Keratinocyte (primary cell): ENCODE measurements around the gene ZC3H14. TPM values are rescaled to one million over a fixed set of nuclear protein-coding genes. Genes with fewer than 3 reads are reported as not detected.

ENCODE experiments used
- DNase-seq: peaks from one replicate; pipeline ENCODE4 v3.0.0-alpha.2; 2011; ENCODE audit warnings: low read depth, missing footprints, low spot score
- FAIRE-seq: peaks from 2 replicates; lab custom pipeline; 2011; peaks lifted over from hg19 to GRCh38; lab: Jason Lieb, UNC
- H2AFZ ChIP-seq: 2 replicates; pipeline ENCODE4 v1.6.0; 2012; ENCODE audit warnings: low read length, control low read depth, inconsistent platforms; ENCODE audit not compliant: control insufficient read depth
- H3K27ac ChIP-seq: 2 replicates; pipeline ENCODE4 v1.5.1; 2011; ENCODE audit warnings: low read length; ENCODE audit not compliant: control insufficient read depth, insufficient read depth
- H3K27me3 ChIP-seq: 3 replicates; pipeline ENCODE4 v1.6.0; 2011; ENCODE audit warnings: low read length; ENCODE audit not compliant: control insufficient read depth, insufficient read depth; ENCODE audit errors: extremely low read depth
- H3K36me3 ChIP-seq, 2 experiments: 2 replicates in 1 of 2; 3 replicates in 1 of 2; pipeline ENCODE4 v1.5.1; 2011; ENCODE audit warnings: low read length in 2 of 2, mild to moderate bottlenecking in 1 of 2; ENCODE audit not compliant: control insufficient read depth in 2 of 2, insufficient read depth in 2 of 2; ENCODE audit errors: extremely low read depth in 1 of 2
- H3K4me1 ChIP-seq: 3 replicates; pipeline ENCODE4 v1.5.1; 2011; ENCODE audit warnings: low read length; ENCODE audit not compliant: control insufficient read depth, insufficient read depth; ENCODE audit errors: extremely low read depth
- H3K4me2 ChIP-seq: 3 replicates; pipeline ENCODE4 v1.6.0; 2011; ENCODE audit warnings: low read depth, low read length; ENCODE audit not compliant: control insufficient read depth, insufficient read depth; ENCODE audit errors: extremely low read depth
- H3K4me3 ChIP-seq, 3 experiments: fragments of 200-600 bp in 1 of 3; sonication (generic) in 1 of 3; 2 replicates in 2 of 3; 3 replicates in 1 of 3; pipeline ENCODE4 v1.5.1; 2011 to 2016; ENCODE audit warnings: low read length in 3 of 3, mild to moderate bottlenecking in 3 of 3, control low read depth in 2 of 3, inconsistent platforms in 1 of 3, low read depth in 1 of 3, mixed read lengths in 1 of 3, mixed run types in 1 of 3, moderate library complexity in 1 of 3; ENCODE audit not compliant: control insufficient read depth in 2 of 3, insufficient read depth in 2 of 3; ENCODE audit errors: extremely low read depth in 1 of 3
- H3K79me2 ChIP-seq: 2 replicates; pipeline ENCODE4 v1.6.0; 2012; ENCODE audit warnings: low read length; ENCODE audit not compliant: control insufficient read depth, insufficient read depth
- H3K9ac ChIP-seq: 3 replicates; pipeline ENCODE4 v1.6.0; 2011; ENCODE audit warnings: low read length; ENCODE audit not compliant: control insufficient read depth, insufficient read depth; ENCODE audit errors: extremely low read depth
- H3K9me1 ChIP-seq: 3 replicates; pipeline ENCODE4 v1.6.0; 2011; ENCODE audit warnings: low read length; ENCODE audit not compliant: control insufficient read depth, insufficient read depth; ENCODE audit errors: extremely low read depth
- H3K9me3 ChIP-seq: 2 replicates; pipeline ENCODE4 v1.5.1; 2012; ENCODE audit warnings: low read depth, low read length; ENCODE audit not compliant: control insufficient read depth
- H4K20me1 ChIP-seq: 3 replicates; pipeline ENCODE4 v1.6.0; 2011; ENCODE audit warnings: low read length; ENCODE audit not compliant: control insufficient read depth, insufficient read depth; ENCODE audit errors: extremely low read depth
- CTCF ChIP-seq, 3 experiments: IDR thresholded peaks in 1 of 3; conservative IDR thresholded peaks in 1 of 3; optimal IDR thresholded peaks in 1 of 3; 2 replicates in 2 of 3; 3 replicates in 1 of 3; pipeline versions ENCODE3 to v1.5.1; 2011; ENCODE audit warnings: low read length in 3 of 3, mild to moderate bottlenecking in 3 of 3, moderate library complexity in 2 of 3, control low read depth in 1 of 3, inconsistent platforms in 1 of 3; ENCODE audit not compliant: insufficient read depth in 2 of 3; ENCODE audit errors: extremely low read depth in 1 of 3
- EZH2 ChIP-seq: IDR thresholded peaks from one replicate; pipeline ENCODE4 v1.6.1; 2012; ENCODE audit warnings: inconsistent platforms, mild to moderate bottlenecking, low read length, moderate library complexity
- dilution Hi-C: fragments of 300-500 bp; cut with MboI; formaldehyde crosslinking; loops from one replicate; pipeline ENCODE4 v1.7.0; 2020; ENCODE audit warnings: low sequenced_read_pairs; ENCODE audit not compliant: extremely low pct_ligation_motif_present
- polyA plus RNA-seq, 5 experiments: library from polyadenylated mRNA; depleted of rRNA in 3 of 5; stranded (reverse) in 3 of 5; stranded (forward) in 1 of 5; unstranded in 1 of 5; fragments of >200 nt; gene quantifications; 1 replicate in 1 of 5; 2 replicates in 3 of 5; 3 replicates in 1 of 5; pipeline versions ENCODE4 v1.2.1 to v1.2.3, GENCODE V29; 2011 to 2012; ENCODE audit warnings: missing spikeins in 2 of 5, low read depth in 1 of 5, low replicate concordance in 1 of 5

The ZC3H14 gene
- polyA plus RNA-seq, 1 donor (not counting 4 experiments of a cell fraction or from before 2014, with no cell fraction given), result 129 TPM

- Histone ChIP-seq H3K27ac (peak overlapping the region; percentile 43), H3K79me2 (peaks cover 29% of the 10 kb centered on the region), H3K9ac (peak overlapping the region; percentile 87), H3K27me3 (no peaks in the 10 kb centered on the region), H3K4me3 (peak overlapping the region; percentile 68 to 94 (median 77)), H4K20me1 (no peaks in the 10 kb centered on the region), H3K36me3 (peaks cover 4 to 13% of the 10 kb centered on the region in 2 experiments), H3K9me1 (no peaks in the 10 kb centered on the region), H2AFZ (no peak overlapping the region), H3K4me2 (peak overlapping the region; percentile 95), H3K9me3 (no peaks in the 10 kb centered on the region), H3K4me1 (peaks cover 18% of the 10 kb centered on the region)
- no peak for TF ChIP-seq CTCF (optimal IDR thresholded peaks at IDR 0.05 in 1 of 3, IDR thresholded peaks at IDR 0.05 in 1 of 3, conservative IDR thresholded peaks at IDR 0.05 in 1 of 3; ENCODE audit: extremely low read depth in 1 of 3, insufficient read depth in 2 of 3, low read length in 3 of 3)
- TF ChIP-seq EZH2, result no peak
- DNase-seq (no peak), FAIRE-seq (no peak)
- dilution Hi-C loops, result no loop called here
These were observed 1.0 kb downstream of the ZC3H14 start for GRCh38 chr14:88563845-88564244.

GRCh38 chr14:88565427-88565826 is 2.6 kb downstream of the ZC3H14 start:
- H3K4me2 ChIP-seq, result no peak overlapping the region
- H4K20me1 ChIP-seq, result no peaks in the 10 kb centered on the region
- H2AFZ ChIP-seq, result no peak overlapping the region
- dilution Hi-C loops, result no loop called here
- H3K4me3 ChIP-seq, result no peak overlapping the region
- peaks cover 6 to 20% of the 10 kb centered on the region in 2 experiments for H3K36me3 ChIP-seq
- no peak overlapping the region for H3K27ac ChIP-seq
- H3K9me1 ChIP-seq, result no peaks in the 10 kb centered on the region
- peaks cover 29% of the 10 kb centered on the region for H3K79me2 ChIP-seq
- DNase-seq (no peak), FAIRE-seq (no peak)
- no peaks in the 10 kb centered on the region for H3K27me3 ChIP-seq
- no peaks in the 10 kb centered on the region for H3K9me3 ChIP-seq
- TF ChIP-seq EZH2 (no peak), CTCF (optimal IDR thresholded peaks at IDR 0.05 in 1 of 3, IDR thresholded peaks at IDR 0.05 in 1 of 3, conservative IDR thresholded peaks at IDR 0.05 in 1 of 3; ENCODE audit: extremely low read depth in 1 of 3, insufficient read depth in 2 of 3, low read length in 3 of 3) (no peak)
- H3K4me1 ChIP-seq, result peaks cover 18% of the 10 kb centered on the region
- no peak overlapping the region for H3K9ac ChIP-seq
